ENCODE results near the gene UQCC2.

Gene UQCC2

GRCh38 chr6:33719326-33719987, 8.0 kb upstream of the UQCC2 start:
- TF ChIP-seq CTCF (IDR thresholded peaks at IDR 0.05; ENCODE audit: extremely low read depth, missing control alignments), result no peak
- no peak for DNase-seq (ENCODE audit: low spot score)

DNA sequence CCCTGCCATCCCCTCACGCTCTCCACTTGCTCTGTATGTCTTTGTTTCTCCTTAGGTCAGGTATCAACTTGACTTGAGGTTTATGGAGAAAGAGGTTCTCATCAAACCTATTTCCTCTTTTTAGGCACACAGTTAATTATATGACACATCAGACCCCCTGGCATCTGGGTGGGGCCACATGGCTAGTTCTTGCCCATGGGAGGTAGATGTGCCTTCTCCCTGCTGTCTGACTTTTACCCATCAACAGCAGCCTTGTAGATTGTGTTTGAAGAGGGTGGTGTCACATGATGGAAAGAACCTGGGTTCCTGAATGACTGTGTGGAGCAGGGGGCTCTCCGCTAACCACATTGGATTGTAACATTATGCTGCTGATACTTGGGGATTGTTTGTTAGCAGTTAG, 7.2 kb upstream of the UQCC2 start:
- DNase-seq (ENCODE audit: low spot score), result no peak
- no peak for TF ChIP-seq CTCF (IDR thresholded peaks at IDR 0.05; ENCODE audit: extremely low read depth, missing control alignments)

DNA sequence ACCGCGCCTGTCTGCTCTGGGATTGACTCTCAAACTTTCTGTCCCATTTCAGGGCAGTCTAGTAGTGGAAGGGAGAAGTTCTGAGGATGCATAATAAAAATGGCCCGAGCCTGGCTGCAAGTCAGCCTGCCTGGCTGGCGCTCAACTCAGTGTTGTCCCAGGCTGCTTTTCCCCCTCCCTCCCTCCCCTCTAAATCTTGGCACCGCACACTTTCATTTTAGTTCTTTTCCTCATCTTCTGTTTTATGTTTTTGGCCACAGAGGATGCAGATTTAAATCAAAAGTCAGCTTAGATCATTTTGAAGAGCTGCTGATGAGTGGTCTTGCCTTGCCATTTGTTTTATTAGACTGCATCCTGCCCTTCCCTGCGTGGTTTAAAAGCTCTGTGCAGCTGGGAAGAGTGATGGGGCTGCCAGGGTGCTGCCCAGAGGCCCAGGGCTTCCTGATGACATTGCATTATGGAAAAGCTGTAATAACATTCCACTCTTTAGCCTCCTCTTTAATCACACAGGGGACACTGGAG, 6.5 kb upstream of the UQCC2 start:
- TF ChIP-seq CTCF (IDR thresholded peaks at IDR 0.05; ENCODE audit: extremely low read depth, missing control alignments), result no peak
- no peak for DNase-seq (ENCODE audit: low spot score)

DNA sequence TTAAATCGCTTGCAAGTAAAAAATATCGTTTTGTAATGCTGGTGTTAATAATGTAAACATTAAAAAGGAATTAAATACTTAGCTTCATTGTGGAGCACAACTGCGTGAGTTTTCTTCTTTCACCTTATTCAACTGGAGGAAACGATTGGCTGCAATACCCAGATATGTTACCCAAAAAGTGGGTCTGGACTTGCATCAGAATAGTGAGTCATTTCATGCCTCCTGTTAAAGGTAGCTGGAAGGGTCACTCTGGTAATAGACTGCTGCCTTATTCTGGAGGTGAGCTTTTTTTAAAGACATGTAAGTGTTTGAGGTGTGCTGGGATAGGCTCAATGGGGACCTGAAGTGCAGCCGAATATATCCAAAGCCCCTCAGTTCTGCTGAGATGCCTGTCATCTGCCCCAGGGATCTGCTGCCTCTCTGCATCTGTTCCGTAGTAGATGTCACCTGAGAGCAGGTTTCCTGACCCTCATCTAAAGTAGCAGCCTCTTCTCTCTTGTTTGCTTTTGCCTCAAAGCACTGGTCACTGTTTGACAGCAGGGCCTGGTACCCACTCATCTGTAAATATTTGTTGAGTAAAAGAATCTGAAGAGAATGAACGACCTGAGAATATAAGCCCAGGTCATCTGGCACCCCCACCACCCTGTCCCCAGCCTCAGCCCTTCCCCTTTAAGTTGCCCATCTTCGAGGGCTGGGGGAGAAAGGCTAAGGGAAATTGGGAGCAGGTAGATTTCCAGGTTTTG, 5.6 kb upstream of the UQCC2 start:
- DNase-seq (ENCODE audit: low spot score), result no peak
- no peak for TF ChIP-seq CTCF (IDR thresholded peaks at IDR 0.05; ENCODE audit: extremely low read depth, missing control alignments)

DNA sequence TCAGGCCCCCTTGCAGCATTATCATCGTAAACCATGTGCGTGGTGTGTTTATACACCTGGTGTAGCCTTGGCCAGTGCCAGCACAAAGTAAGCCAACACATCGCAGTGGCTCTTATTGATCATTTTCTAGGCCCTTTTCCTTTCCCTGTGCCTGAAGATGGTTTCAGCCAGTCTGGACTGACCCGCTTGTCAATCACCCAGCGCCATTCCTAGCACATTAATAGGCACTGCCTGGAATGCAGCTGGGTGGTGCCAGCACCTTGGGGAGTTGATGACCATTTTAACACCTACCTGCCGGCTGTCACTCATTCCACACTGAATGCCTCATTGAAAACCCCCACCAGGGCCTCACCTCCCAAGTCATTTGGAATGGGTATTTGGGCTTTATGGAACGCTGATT, 4.9 kb upstream of the UQCC2 start:
- TF ChIP-seq CTCF (IDR thresholded peaks at IDR 0.05; ENCODE audit: extremely low read depth, missing control alignments), result no peak
- DNase-seq (ENCODE audit: low spot score), result no peak

GRCh38 chr6:33714385-33715040, 3.0 kb upstream of the UQCC2 start:
- TF ChIP-seq CTCF (IDR thresholded peaks at IDR 0.05; ENCODE audit: extremely low read depth, missing control alignments), result no peak
- DNase-seq (ENCODE audit: low spot score), result no peak

- TF ChIP-seq CTCF (IDR thresholded peaks at IDR 0.05; ENCODE audit: extremely low read depth, missing control alignments), result no peak
- no peak for DNase-seq (ENCODE audit: low spot score)
Measured at GRCh38 chr6:33713786-33714185, 2.3 kb upstream of the UQCC2 start.
